ENCODE measurements around the gene IL23R.

DNA sequence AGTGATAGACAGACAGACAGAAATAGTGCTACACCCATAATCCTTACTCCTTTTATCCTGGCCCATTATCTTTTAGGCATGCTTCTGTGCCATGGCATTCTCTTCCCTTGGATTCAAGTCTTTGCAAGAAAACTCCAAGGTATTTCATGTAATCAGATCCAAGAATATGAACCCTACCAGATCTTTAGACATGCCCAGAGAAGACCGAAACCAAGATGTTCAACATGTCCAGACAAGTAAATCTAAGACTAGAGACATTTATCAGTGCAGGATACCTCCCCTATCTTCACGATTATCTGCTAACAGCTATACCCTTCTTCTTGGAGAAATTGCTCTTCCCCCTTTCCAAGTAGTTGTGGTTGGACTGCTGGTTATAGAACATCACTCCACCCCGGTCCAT lies 19.7 kb upstream of the IL23R start:
- TF ChIP-seq, protein P1, sequence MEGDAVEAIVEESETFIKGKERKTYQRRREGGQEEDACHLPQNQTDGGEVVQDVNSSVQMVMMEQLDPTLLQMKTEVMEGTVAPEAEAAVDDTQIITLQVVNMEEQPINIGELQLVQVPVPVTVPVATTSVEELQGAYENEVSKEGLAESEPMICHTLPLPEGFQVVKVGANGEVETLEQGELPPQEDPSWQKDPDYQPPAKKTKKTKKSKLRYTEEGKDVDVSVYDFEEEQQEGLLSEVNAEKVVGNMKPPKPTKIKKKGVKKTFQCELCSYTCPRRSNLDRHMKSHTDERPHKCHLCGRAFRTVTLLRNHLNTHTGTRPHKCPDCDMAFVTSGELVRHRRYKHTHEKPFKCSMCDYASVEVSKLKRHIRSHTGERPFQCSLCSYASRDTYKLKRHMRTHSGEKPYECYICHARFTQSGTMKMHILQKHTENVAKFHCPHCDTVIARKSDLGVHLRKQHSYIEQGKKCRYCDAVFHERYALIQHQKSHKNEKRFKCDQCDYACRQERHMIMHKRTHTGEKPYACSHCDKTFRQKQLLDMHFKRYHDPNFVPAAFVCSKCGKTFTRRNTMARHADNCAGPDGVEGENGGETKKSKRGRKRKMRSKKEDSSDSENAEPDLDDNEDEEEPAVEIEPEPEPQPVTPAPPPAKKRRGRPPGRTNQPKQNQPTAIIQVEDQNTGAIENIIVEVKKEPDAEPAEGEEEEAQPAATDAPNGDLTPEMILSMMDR (IDR thresholded peaks at IDR 0.05; ENCODE audit: extremely low read depth in 1 of 2, insufficient read depth in 1 of 2, low read depth in 1 of 2, low read length in 2 of 2), result no peak
- TF ChIP-seq POLR2AphosphoS5 (IDR thresholded peaks at IDR 0.05; ENCODE audit: insufficient read depth, low read depth, low read length), result no peak
